Astrocyte (in vitro differentiated cells and primary cell): ENCODE data around the gene ATXN8OS.

ENCODE experiments used
- CTCF ChIP-seq: IDR thresholded peaks from 2 replicates; pipeline ENCODE4 v1.5.1; 2011; ENCODE audit warnings: low read depth, mild to moderate bottlenecking, inconsistent platforms, low read length, moderate library complexity; ENCODE audit not compliant: insufficient read depth
- EZH2 ChIP-seq: IDR thresholded peaks from 2 replicates; pipeline ENCODE4 v1.6.1; 2012; ENCODE audit warnings: mild to moderate bottlenecking, low read length, inconsistent platforms; ENCODE audit not compliant: insufficient read depth

GRCh38 chr13:70178346-70178745 is 70.7 kb downstream of the ATXN8OS start:
- no peak for TF ChIP-seq EZH2
- TF ChIP-seq CTCF, result no peak
